Fibroblast of lung (primary cell): Measurements from ENCODE around the gene ARHGEF7.

Source experiments
- CTCF ChIP-seq, 2 donors: IDR thresholded peaks in 1 of 2; conservative IDR thresholded peaks in 1 of 2; 1 replicate in 1 of 2; 2 replicates in 1 of 2; pipeline ENCODE4 v1.5.1; 2011 to 2012; ENCODE audit warnings: low read length in 2 of 2, control low read depth in 1 of 2, inconsistent platforms in 1 of 2, low read depth in 1 of 2, mild to moderate bottlenecking in 1 of 2
- EZH2 ChIP-seq: IDR thresholded peaks from 2 replicates; pipeline ENCODE4 v1.5.1; 2012; ENCODE audit warnings: low read length, control low read depth, mild to moderate bottlenecking; ENCODE audit errors: missing control alignments

DNA sequence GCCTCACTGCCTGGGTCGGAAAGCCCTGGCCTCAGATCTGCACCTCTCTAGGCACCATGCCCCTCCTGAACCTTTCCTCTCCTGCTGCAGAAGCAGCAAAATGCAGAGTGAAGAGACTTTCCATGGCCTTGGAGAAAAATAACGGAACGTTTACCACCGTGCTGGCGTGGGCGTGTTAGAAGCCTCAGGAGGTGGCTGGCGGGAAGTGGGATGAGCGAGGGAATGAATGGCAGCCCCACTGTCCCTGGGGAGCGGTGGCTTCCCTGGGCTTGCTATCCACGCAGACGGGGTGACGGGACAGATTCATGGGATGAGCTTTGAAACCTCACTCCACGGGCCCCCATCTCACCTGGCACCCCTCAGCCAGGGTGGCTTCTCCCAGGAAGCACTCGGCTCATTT, 209.6 kb downstream of the ARHGEF7 start:
- TF ChIP-seq CTCF (conservative IDR thresholded peaks at IDR 0.05 in 1 of 2, IDR thresholded peaks at IDR 0.05 in 1 of 2; ENCODE audit: low read depth in 1 of 2, low read length in 2 of 2) (no peak), EZH2 (no peak)
